K562 (cell line): ENCODE data around the gene OPRD1. TPM values are rescaled to one million over a fixed set of nuclear protein-coding genes. Genes with fewer than 3 reads are reported as not detected.

Source experiments
- ASH1L ChIP-seq: fragments of 450-650 bp; IDR thresholded peaks from 2 replicates; pipeline ENCODE4 v1.6.1; 2018; ENCODE audit warnings: borderline replicate concordance, mild to moderate bottlenecking, low read depth; ENCODE audit not compliant: partially characterized antibody
- BHLHE40 ChIP-seq: IDR thresholded peaks from 2 replicates; pipeline ENCODE4 v1.6.1; 2011; ENCODE audit warnings: low read length, improper control_type of control experiment
- IFI16 ChIP-seq: fragments of 250-450 bp; sonication (Bioruptor Pico); IDR thresholded peaks from 2 replicates; pipeline ENCODE4 v2.1.2; 2022; ENCODE audit warnings: mild to moderate bottlenecking, inconsistent platforms
- L3MBTL2 ChIP-seq: fragments of 450-650 bp; IDR thresholded peaks from 2 replicates; pipeline ENCODE4 v1.6.1; 2016; ENCODE audit warnings: mild to moderate bottlenecking, moderate library complexity
- MAZ ChIP-seq, 2 experiments: fragments of 450-650 bp in 1 of 2; sonication (generic) in 1 of 2; formaldehyde crosslinking; IDR thresholded peaks in 1 of 2; conservative IDR thresholded peaks in 1 of 2; 2 replicates each; pipeline versions ENCODE4 v1.4.0 to v1.5.0; 2020; ENCODE audit warnings: mild to moderate bottlenecking in 1 of 2, missing genetic modification reagents in 1 of 2
- NFIX ChIP-seq: fragments of 250-450 bp; sonication (Bioruptor Pico); IDR thresholded peaks from 2 replicates; pipeline ENCODE4 v1.4.0; 2020; ENCODE audit warnings: low read depth, mild to moderate bottlenecking, moderate library complexity
- RCOR1 ChIP-seq, 2 experiments: IDR thresholded peaks; 2 replicates each; pipeline ENCODE4 v1.6.1; 2012; ENCODE audit warnings: low read depth in 2 of 2, low read length in 2 of 2, borderline replicate concordance in 1 of 2, improper control_type of control experiment in 1 of 2
- SOX6 ChIP-seq: fragments of 450-650 bp; IDR thresholded peaks from 2 replicates; pipeline ENCODE4 v1.6.1; 2014; ENCODE audit warnings: mild to moderate bottlenecking
- TAF15 ChIP-seq: fragments of 200-400 bp; formaldehyde crosslinking; IDR thresholded peaks from 2 replicates; pipeline ENCODE4 v1.6.1; 2017; ENCODE audit warnings: mild to moderate bottlenecking, low read depth, low read length, moderate library complexity
- TOE1 ChIP-seq, 2 experiments: fragments of 450-650 bp in 1 of 2; sonication (generic) in 1 of 2; formaldehyde crosslinking in 1 of 2; IDR thresholded peaks; 2 replicates each; pipeline versions ENCODE4 v1.7.1 to v1.8.0; 2016 to 2022; ENCODE audit warnings: borderline replicate concordance in 2 of 2, mild to moderate bottlenecking in 2 of 2, antibody characterized with exemption in 1 of 2, inconsistent platforms in 1 of 2, low read depth in 1 of 2, missing genetic modification reagents in 1 of 2, moderate library complexity in 1 of 2
- ZNF699 ChIP-seq: fragments of 250-450 bp; sonication (Bioruptor Pico); IDR thresholded peaks from 2 replicates; pipeline ENCODE4 v1.8.0; 2021; ENCODE audit warnings: mild to moderate bottlenecking, moderate library complexity; ENCODE audit not compliant: insufficient replicate concordance
- polyA plus RNA-seq, 8 experiments: library from polyadenylated mRNA; depleted of rRNA in 4 of 8; stranded (reverse) in 5 of 8; unstranded in 3 of 8; fragments of >200 nt; fragmentation: Nextera tagmentation in 2 of 8; fragmentation: Illumina TruSeq in 1 of 8; extraction: Ambion mirVana in 2 of 8; extraction: Trizol in 1 of 8; gene quantifications; 2 replicates each; pipeline versions ENCODE4 v1.2.1 to v1.2.3, GENCODE V29; 2011 to 2014; ENCODE audit warnings: inconsistent platforms in 1 of 8, missing spikeins in 1 of 8
- total RNA-seq, 7 experiments: library from RNA; depleted of rRNA in 6 of 7; stranded (reverse); fragments of >200 nt in 6 of 7; fragmentation: Illumina TruSeq in 2 of 7; extraction: Trizol in 2 of 7; gene quantifications; 2 replicates each; pipeline versions ENCODE4 v1.2.1 to v1.2.3, GENCODE V29; 2011 to 2021; ENCODE audit warnings: low replicate concordance in 1 of 7
- TF ChIP-seq, protein P1 (sequence below), 2 experiments: fragments of 150-350 bp in 1 of 2; IDR thresholded peaks; 2 replicates each; pipeline ENCODE4 v1.6.1; 2012 to 2016; ENCODE audit warnings: low read depth in 2 of 2, low read length in 2 of 2, mild to moderate bottlenecking in 1 of 2, moderate library complexity in 1 of 2
- TF ChIP-seq, protein P2 (sequence below), 2 experiments: fragments of 450-650 bp; conservative IDR thresholded peaks; 2 replicates each; pipeline ENCODE4 v1.6.1; 2017; ENCODE audit warnings: mild to moderate bottlenecking in 2 of 2, moderate library complexity in 2 of 2
- TF ChIP-seq, protein P3 (sequence below): fragments of 250-450 bp; sonication (Bioruptor Pico); IDR thresholded peaks from 2 replicates; pipeline ENCODE4 v1.4.0; 2020

The OPRD1 gene
- total and polyA plus RNA-seq, 9 of the 15 experiments (the other 6 are each of a cell fraction or from before 2014, with no cell fraction given), result under 0.01 to 0.03 (median under 0.01) TPM; not detected in 6

DNA sequence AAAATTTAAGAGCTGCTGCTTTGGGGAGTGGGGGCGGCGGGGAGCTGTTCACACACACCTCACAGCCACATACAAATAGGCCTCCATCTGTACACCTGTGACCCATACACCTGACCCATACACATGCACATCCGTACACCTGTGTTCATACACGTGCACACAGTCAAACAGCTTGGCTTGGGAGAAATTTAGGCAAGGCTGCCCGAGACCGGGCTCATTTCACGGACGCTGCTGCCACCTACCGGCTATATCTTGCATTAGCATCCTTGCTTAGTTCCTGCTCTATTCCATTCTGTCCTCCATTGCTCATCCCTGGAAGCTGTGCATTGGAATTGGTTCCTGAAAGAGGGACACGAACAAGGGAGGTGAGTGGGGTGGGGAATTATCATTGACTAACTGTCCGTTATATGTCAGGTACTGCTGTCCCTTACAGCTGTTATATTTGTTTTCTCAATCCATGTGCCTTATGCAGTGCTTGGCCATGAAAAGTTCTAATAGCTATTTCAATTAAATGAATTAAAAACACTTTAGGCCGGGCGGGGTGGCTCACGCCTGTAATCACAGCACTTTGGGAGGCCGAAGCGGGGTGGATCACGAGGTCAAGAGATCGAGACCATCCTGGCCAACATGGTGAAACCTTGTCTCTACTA lies 65.3 kb downstream of the OPRD1 start (continued):
- peak; percentile 93 for TF ChIP-seq BHLHE40
- TF ChIP-seq IFI16 (CRISPR knock-in tag), result no peak
- TF ChIP-seq MAZ (CRISPR knock-in tag; conservative IDR thresholded peaks at IDR 0.05 in 1 of 2, IDR thresholded peaks at IDR 0.05 in 1 of 2), result peak in 1 of 2 experiments; percentile 31; a peak in 1 of 4 replicates
- TF ChIP-seq, protein P1, sequence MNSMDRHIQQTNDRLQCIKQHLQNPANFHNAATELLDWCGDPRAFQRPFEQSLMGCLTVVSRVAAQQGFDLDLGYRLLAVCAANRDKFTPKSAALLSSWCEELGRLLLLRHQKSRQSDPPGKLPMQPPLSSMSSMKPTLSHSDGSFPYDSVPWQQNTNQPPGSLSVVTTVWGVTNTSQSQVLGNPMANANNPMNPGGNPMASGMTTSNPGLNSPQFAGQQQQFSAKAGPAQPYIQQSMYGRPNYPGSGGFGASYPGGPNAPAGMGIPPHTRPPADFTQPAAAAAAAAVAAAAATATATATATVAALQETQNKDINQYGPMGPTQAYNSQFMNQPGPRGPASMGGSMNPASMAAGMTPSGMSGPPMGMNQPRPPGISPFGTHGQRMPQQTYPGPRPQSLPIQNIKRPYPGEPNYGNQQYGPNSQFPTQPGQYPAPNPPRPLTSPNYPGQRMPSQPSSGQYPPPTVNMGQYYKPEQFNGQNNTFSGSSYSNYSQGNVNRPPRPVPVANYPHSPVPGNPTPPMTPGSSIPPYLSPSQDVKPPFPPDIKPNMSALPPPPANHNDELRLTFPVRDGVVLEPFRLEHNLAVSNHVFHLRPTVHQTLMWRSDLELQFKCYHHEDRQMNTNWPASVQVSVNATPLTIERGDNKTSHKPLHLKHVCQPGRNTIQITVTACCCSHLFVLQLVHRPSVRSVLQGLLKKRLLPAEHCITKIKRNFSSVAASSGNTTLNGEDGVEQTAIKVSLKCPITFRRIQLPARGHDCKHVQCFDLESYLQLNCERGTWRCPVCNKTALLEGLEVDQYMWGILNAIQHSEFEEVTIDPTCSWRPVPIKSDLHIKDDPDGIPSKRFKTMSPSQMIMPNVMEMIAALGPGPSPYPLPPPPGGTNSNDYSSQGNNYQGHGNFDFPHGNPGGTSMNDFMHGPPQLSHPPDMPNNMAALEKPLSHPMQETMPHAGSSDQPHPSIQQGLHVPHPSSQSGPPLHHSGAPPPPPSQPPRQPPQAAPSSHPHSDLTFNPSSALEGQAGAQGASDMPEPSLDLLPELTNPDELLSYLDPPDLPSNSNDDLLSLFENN (IDR thresholded peaks at IDR 0.05; ENCODE audit: low read depth in 2 of 2, low read length in 2 of 2), result peak in 1 of 2 experiments; percentile 67; a peak in 1 of 4 replicates
- no peak for TF ChIP-seq NFIX (CRISPR knock-in tag)
- no peak for TF ChIP-seq TOE1 (IDR thresholded peaks at IDR 0.05; ENCODE audit: borderline replicate concordance)
- no peak for TF ChIP-seq TOE1 (CRISPR knock-in tag; IDR thresholded peaks at IDR 0.05; ENCODE audit: borderline replicate concordance, low read depth)
- peak in 1 of 2 experiments; percentile 60; a peak in 1 of 4 replicates for TF ChIP-seq RCOR1 (IDR thresholded peaks at IDR 0.05; ENCODE audit: borderline replicate concordance in 1 of 2, low read depth in 2 of 2, low read length in 2 of 2)
- TF ChIP-seq TAF15, result no peak
- peak; percentile 31; the same call in 1 of the 2 replicates for TF ChIP-seq SOX6
- TF ChIP-seq ZNF699, result no peak
- TF ChIP-seq L3MBTL2, result peak; percentile 83
- TF ChIP-seq, protein P2, sequence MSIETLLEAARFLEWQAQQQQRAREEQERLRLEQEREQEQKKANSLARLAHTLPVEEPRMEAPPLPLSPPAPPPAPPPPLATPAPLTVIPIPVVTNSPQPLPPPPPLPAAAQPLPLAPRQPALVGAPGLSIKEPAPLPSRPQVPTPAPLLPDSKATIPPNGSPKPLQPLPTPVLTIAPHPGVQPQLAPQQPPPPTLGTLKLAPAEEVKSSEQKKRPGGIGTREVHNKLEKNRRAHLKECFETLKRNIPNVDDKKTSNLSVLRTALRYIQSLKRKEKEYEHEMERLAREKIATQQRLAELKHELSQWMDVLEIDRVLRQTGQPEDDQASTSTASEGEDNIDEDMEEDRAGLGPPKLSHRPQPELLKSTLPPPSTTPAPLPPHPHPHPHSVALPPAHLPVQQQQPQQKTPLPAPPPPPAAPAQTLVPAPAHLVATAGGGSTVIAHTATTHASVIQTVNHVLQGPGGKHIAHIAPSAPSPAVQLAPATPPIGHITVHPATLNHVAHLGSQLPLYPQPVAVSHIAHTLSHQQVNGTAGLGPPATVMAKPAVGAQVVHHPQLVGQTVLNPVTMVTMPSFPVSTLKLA (conservative IDR thresholded peaks at IDR 0.05), result peak; percentile 81 to 91
- TF ChIP-seq ASH1L, result no peak
- TF ChIP-seq, protein P3, sequence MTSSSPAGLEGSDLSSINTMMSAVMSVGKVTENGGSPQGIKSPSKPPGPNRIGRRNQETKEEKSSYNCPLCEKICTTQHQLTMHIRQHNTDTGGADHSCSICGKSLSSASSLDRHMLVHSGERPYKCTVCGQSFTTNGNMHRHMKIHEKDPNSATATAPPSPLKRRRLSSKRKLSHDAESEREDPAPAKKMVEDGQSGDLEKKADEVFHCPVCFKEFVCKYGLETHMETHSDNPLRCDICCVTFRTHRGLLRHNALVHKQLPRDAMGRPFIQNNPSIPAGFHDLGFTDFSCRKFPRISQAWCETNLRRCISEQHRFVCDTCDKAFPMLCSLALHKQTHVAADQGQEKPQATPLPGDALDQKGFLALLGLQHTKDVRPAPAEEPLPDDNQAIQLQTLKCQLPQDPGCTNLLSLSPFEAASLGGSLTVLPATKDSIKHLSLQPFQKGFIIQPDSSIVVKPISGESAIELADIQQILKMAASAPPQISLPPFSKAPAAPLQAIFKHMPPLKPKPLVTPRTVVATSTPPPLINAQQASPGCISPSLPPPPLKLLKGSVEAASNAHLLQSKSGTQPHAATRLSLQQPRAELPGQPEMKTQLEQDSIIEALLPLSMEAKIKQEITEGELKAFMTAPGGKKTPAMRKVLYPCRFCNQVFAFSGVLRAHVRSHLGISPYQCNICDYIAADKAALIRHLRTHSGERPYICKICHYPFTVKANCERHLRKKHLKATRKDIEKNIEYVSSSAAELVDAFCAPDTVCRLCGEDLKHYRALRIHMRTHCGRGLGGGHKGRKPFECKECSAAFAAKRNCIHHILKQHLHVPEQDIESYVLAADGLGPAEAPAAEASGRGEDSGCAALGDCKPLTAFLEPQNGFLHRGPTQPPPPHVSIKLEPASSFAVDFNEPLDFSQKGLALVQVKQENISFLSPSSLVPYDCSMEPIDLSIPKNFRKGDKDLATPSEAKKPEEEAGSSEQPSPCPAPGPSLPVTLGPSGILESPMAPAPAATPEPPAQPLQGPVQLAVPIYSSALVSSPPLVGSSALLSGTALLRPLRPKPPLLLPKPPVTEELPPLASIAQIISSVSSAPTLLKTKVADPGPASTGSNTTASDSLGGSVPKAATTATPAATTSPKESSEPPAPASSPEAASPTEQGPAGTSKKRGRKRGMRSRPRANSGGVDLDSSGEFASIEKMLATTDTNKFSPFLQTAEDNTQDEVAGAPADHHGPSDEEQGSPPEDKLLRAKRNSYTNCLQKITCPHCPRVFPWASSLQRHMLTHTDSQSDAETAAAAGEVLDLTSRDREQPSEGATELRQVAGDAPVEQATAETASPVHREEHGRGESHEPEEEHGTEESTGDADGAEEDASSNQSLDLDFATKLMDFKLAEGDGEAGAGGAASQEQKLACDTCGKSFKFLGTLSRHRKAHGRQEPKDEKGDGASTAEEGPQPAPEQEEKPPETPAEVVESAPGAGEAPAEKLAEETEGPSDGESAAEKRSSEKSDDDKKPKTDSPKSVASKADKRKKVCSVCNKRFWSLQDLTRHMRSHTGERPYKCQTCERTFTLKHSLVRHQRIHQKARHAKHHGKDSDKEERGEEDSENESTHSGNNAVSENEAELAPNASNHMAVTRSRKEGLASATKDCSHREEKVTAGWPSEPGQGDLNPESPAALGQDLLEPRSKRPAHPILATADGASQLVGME, result 0 out of 2 replicates have a peak, but pooled peaks have one; percentile 26
